Astrocyte of the cerebellum (primary cell): ENCODE results near the gene INO80B.
"Not testable (repeated sequence)": the region's sequence is repeated elsewhere in the genome, so short reads cannot be mapped to it uniquely, and the experiment has no call there.

Source experiments
- DNase-seq: peaks from one replicate; pipeline ENCODE4 v3.0.0-alpha.2; 2011; ENCODE audit warnings: low read depth
- H3K4me3 ChIP-seq: 2 replicates; pipeline ENCODE4 v1.5.1; 2011; ENCODE audit warnings: mild to moderate bottlenecking, low read depth, low read length, moderate library complexity
- in situ Hi-C: cut with HindIII; loops from 2 replicates; pipeline ENCODE4 v1.10.0; 2017; ENCODE audit warnings: low sequenced_read_pairs
- TF ChIP-seq, protein P1 (sequence below): IDR thresholded peaks from 2 replicates; pipeline ENCODE4 v1.5.1; 2012; ENCODE audit warnings: low read length, low read depth, moderate library complexity, mild to moderate bottlenecking; ENCODE audit errors: missing control alignments

INO80B gene

GRCh38 chr2:74420006-74420405 lies 34.9 kb upstream of the INO80B start:
- DNase-seq, result no peak
- H3K4me3 ChIP-seq, result no peak overlapping the region
- TF ChIP-seq, protein P1, sequence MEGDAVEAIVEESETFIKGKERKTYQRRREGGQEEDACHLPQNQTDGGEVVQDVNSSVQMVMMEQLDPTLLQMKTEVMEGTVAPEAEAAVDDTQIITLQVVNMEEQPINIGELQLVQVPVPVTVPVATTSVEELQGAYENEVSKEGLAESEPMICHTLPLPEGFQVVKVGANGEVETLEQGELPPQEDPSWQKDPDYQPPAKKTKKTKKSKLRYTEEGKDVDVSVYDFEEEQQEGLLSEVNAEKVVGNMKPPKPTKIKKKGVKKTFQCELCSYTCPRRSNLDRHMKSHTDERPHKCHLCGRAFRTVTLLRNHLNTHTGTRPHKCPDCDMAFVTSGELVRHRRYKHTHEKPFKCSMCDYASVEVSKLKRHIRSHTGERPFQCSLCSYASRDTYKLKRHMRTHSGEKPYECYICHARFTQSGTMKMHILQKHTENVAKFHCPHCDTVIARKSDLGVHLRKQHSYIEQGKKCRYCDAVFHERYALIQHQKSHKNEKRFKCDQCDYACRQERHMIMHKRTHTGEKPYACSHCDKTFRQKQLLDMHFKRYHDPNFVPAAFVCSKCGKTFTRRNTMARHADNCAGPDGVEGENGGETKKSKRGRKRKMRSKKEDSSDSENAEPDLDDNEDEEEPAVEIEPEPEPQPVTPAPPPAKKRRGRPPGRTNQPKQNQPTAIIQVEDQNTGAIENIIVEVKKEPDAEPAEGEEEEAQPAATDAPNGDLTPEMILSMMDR, result no peak
- in situ Hi-C loops, result no loop called here

DNA sequence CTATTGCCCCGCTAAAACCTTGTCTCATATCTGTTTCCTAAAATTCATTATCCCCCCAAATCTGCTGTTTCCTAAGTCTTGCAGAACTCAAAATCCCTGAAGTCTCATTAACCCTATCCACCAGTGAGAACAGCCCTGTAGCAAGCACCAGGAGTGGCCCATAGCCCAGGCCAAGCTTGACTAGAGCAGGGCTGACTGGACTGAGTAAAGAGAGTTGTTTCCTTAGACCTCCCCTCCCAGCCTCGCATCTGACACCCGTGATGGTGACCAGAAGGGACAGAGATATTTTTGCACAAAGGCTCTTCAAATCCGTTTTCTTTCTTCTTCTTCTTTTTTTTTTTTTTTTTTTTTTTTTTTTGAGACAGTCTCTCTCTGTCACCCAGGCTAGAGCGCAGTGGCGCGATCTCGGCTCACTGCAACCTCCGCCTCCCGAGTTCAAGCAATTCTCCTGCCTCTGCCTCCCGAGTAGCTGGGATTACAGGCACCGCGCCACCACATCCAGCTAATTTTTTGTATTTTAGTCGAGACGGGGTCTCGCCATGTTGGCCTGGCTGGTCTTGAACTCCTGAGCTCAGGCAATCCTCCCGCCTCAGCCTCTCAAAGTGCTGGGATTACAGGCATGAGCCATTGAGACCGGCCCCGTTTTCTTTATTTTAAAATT lies 34.3 kb upstream of the INO80B start:
- in situ Hi-C loops, DNase-seq: not testable (repeated sequence)
- H3K4me3 ChIP-seq, result peak overlapping the region; percentile 86

DNA sequence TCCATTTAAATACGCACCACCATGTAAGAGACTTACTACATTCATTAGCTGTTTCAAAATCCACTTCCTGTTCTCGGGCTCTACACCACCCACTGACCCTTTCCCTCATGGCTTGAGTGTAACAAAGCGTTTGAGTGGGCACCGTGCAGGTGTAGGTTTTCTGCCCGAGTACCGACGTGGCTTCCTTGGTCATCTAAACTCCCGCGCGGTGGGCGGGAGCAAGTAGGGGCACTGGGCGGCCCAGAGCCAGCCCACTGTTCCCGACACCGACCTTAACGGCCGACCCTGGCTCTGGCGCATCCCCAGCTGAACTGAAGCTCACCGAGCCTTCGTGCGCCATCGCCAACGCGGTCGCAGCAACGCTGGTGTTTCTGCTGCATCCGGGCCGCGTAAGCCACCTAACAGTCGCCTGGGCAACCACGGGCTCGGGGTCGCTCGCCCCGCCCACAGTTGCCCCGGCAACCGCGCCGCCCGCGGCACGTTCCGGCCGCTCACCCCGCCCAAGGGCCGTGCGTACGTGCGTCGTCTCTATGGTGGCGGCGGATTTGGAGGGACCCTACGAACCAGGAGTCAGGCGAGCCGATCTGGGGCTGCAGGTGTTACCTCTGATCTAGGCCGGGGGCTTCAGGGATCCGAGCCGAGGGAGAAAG lies 33.5 kb upstream of the INO80B start, which contains the start of the genes C2orf81 and WDR54:
Gene C2orf81, minus strand, starts transcription at position 399 of the 650 bp plus-strand sequence. Its CDS starts 59 bp downstream, at position 340.
Gene WDR54, plus strand, starts transcription at position 510 of the 650 bp plus-strand sequence. CDS start 424 bp downstream, outside the sequence.
- H3K4me3 ChIP-seq, result peak within 1 kb of the TSS; percentile 86
- in situ Hi-C loops, result no loop called here
- TF ChIP-seq, protein P1, result no peak
- DNase-seq, result no peak

DNA sequence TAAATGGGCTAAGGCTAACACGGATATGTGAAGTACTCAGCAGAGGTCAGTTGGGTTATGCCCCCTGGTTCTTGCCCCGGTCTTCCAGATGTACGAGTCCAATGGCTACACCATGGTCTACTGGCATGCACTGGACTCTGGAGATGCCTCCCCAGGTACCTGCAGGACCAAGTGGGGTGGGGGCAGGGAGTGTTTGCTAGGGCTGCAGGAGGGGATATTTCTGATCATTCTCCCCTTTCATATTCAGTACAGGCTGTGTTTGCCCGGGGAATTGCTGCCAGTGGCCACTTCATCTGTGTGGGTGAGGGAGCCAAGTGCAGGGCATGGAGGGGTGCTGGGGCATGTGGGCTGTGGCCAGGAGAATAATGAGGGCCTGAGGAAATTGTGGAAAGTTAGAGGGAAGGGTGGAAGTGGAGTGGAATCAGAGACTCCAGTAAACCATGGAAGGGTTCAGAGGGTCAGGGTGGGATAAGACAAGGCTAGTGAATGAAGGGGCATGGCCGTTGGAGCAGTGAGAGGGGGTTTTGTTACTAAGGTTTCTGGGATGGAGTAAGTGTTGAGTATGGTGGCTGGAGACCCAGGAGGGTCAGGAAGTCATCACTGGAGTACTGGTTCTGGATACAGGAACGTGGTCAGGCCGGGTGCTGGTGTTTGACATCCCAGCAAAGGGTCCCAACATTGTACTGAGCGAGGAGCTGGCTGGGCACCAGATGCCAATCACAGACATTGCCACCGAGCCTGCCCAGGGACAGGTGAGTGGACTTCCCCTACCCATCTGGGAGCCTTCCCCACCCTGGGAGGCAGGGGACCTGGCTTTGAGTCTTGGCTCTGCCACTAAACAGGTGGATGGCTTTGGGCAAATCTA lies 31.4 kb upstream of the INO80B start:
- H3K4me3 ChIP-seq, result no peak overlapping the region
- in situ Hi-C loops, result no loop called here
- no peak for DNase-seq
- TF ChIP-seq, protein P1, result no peak

GRCh38 chr2:74424139-74424992 lies 30.5 kb upstream of the INO80B start:
- no peak for DNase-seq
- no peak overlapping the region for H3K4me3 ChIP-seq
- TF ChIP-seq, protein P1, result no peak
- in situ Hi-C loops, result no loop called here

GRCh38 chr2:74424995-74425406 lies 29.9 kb upstream of the INO80B start:
- in situ Hi-C loops, result no loop called here
- no peak for DNase-seq
- no peak overlapping the region for H3K4me3 ChIP-seq
- TF ChIP-seq, protein P1, result no peak
